ENCODE measurements around the gene DNAI1. TPM values are rescaled to one million over a fixed set of nuclear protein-coding genes. Genes with fewer than 3 reads are reported as not detected.

DNAI1 gene
- total and polyA plus RNA-seq, 2 of the 13 experiments (the other 11 are each of a cell fraction or from before 2014, with no cell fraction given) = not detected

- peak; percentile 91 for TF ChIP-seq ARID3A (IDR thresholded peaks at IDR 0.05; ENCODE audit: low read depth, low read length)
- no peak for TF ChIP-seq KLF13 (CRISPR knock-in tag; IDR thresholded peaks at IDR 0.05)
- no peak for TF ChIP-seq RARG (CRISPR knock-in tag; IDR thresholded peaks at IDR 0.05; ENCODE audit: low read depth)
- TF ChIP-seq HNF4G (IDR thresholded peaks at IDR 0.05; ENCODE audit: borderline replicate concordance, low read depth, low read length) = peak; percentile 90
- peak; percentile 82 for TF ChIP-seq HNF4G (CRISPR knock-in tag; IDR thresholded peaks at IDR 0.05; ENCODE audit: borderline replicate concordance, low read depth)
- TF ChIP-seq, protein P1, sequence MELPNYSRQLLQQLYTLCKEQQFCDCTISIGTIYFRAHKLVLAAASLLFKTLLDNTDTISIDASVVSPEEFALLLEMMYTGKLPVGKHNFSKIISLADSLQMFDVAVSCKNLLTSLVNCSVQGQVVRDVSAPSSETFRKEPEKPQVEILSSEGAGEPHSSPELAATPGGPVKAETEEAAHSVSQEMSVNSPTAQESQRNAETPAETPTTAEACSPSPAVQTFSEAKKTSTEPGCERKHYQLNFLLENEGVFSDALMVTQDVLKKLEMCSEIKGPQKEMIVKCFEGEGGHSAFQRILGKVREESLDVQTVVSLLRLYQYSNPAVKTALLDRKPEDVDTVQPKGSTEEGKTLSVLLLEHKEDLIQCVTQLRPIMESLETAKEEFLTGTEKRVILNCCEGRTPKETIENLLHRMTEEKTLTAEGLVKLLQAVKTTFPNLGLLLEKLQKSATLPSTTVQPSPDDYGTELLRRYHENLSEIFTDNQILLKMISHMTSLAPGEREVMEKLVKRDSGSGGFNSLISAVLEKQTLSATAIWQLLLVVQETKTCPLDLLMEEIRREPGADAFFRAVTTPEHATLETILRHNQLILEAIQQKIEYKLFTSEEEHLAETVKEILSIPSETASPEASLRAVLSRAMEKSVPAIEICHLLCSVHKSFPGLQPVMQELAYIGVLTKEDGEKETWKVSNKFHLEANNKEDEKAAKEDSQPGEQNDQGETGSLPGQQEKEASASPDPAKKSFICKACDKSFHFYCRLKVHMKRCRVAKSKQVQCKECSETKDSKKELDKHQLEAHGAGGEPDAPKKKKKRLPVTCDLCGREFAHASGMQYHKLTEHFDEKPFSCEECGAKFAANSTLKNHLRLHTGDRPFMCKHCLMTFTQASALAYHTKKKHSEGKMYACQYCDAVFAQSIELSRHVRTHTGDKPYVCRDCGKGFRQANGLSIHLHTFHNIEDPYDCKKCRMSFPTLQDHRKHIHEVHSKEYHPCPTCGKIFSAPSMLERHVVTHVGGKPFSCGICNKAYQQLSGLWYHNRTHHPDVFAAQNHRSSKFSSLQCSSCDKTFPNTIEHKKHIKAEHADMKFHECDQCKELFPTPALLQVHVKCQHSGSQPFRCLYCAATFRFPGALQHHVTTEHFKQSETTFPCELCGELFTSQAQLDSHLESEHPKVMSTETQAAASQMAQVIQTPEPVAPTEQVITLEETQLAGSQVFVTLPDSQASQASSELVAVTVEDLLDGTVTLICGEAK (IDR thresholded peaks at IDR 0.05) = no peak
- TF ChIP-seq, protein P1 (CRISPR knock-in tag; IDR thresholded peaks at IDR 0.05) = no peak
- TF ChIP-seq ZNF331 (CRISPR knock-in tag; IDR thresholded peaks at IDR 0.05) = peak; percentile 32; the same call in 1 of the 2 replicates
- TF ChIP-seq NR2F1 (CRISPR knock-in tag; IDR thresholded peaks at IDR 0.05) = peak; percentile 57 to 76; a peak in 3 of 4 replicates
- TF ChIP-seq, protein P2, sequence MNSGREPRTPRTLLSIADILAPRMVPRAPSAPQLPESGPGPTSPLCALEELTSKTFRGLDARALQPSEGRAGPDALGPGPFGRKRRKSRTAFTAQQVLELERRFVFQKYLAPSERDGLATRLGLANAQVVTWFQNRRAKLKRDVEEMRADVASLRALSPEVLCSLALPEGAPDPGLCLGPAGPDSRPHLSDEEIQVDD (CRISPR knock-in tag; IDR thresholded peaks at IDR 0.05; ENCODE audit: borderline replicate concordance) = no peak
- no peak for TF ChIP-seq SIX1 (CRISPR knock-in tag; IDR thresholded peaks at IDR 0.05; ENCODE audit: borderline replicate concordance)
- peak; percentile 74 for TF ChIP-seq NR2F2 (IDR thresholded peaks at IDR 0.05; ENCODE audit: borderline replicate concordance, low read depth)
- peak; percentile 40; the same call in 1 of the 2 replicates for TF ChIP-seq KDM6A (CRISPR knock-in tag; IDR thresholded peaks at IDR 0.05; ENCODE audit: low read depth)
- TF ChIP-seq, protein P3, sequence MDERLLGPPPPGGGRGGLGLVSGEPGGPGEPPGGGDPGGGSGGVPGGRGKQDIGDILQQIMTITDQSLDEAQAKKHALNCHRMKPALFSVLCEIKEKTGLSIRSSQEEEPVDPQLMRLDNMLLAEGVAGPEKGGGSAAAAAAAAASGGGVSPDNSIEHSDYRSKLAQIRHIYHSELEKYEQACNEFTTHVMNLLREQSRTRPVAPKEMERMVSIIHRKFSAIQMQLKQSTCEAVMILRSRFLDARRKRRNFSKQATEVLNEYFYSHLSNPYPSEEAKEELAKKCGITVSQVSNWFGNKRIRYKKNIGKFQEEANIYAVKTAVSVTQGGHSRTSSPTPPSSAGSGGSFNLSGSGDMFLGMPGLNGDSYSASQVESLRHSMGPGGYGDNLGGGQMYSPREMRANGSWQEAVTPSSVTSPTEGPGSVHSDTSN (CRISPR knock-in tag; IDR thresholded peaks at IDR 0.05) = no peak
- no peak for TF ChIP-seq ZBTB21 (CRISPR knock-in tag; IDR thresholded peaks at IDR 0.05)
- TF ChIP-seq NCOA2 (CRISPR knock-in tag; IDR thresholded peaks at IDR 0.05) = peak; percentile 54; the same call in 1 of the 2 replicates
These were observed 85.4 kb downstream of the DNAI1 start (continued) for GRCh38 chr9:34544035-34544434.

Data from HepG2 (cell line).